Measurements from ENCODE around the gene TRPV6.

Gene TRPV6

DNA sequence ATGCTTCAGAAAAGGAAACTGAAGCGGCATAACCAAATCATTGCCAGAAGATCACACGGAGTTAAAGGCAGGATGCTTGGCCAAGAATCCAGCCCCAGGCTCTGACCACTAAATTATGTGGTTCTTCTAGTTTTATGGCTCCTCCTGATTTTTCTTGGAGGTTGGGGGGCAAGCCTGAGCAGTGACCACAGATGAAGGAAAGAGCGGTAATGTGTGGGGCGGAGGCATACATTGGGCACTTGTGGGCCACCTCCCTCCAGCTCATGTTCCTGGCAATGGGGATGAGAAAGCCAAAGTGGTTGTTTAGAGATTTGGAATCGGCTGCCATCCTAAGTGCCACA is 3.2 kb downstream of the TRPV6 start:
- no peak for DNase-seq

DNA sequence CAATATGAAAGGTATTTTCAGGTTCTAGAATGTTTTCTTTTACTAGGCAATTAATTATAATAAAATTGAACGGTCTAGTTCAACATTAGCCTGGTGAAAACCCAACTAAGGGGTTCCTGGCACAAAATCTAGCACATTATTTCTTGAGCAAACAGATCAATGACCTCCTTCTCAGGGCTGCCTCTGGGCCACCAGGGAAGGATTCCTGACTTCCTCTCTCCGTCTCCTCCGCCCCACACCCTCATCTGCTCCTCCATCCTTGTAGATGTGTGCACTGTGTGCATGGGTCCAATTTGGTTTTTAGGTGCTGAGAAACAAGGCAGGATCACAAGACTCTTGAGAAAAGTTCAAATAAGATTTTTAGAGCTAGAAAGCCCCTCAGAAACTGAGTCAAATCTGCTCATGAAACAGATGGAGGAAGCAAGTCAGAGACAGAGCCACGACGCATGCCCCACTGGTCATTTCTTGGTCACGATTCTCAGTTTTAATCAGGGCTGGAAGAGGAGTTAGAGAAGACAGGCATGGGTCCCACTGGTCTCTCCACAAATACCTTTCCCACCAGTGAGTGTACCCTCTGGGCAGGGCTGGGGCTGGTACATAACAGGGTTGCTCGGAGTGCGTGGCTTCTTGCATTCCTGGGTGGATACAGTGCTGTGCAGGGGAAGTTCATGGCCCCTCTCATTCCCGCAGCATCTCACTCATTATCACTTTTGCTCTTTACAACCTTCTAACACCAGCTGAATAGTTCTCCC is 3.8 kb downstream of the TRPV6 start:
- no peak for DNase-seq

DNA sequence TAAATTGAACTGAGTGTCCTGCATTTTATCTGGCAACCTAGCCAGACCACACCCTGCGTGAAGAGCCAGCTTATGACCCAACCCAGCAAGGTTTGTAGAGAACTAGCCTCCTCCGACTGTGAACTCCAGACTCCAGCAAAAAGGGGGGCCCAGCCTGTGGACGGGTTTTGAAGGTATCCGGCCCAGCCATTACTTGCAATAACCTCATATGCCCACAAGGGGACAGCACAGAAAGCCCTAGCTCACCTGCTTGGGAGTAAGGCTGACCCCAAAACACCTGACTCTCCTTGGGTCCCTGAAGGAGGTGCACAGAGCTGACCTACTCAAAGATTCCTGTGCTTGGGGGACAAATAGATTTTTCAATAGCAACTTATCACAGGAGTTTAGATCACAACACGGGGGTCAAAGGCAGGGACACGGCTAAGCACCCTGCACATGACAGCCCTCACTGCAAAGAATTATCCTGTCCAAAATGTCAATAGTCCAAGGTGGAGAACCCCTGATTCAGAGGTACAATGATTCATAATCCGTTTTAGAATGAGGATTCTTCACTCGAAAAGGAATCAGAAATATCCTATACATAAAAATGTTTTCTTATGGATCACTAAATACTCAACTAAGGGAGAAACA is 4.6 kb downstream of the TRPV6 start:
- DNase-seq: peak; percentile 72

DNA sequence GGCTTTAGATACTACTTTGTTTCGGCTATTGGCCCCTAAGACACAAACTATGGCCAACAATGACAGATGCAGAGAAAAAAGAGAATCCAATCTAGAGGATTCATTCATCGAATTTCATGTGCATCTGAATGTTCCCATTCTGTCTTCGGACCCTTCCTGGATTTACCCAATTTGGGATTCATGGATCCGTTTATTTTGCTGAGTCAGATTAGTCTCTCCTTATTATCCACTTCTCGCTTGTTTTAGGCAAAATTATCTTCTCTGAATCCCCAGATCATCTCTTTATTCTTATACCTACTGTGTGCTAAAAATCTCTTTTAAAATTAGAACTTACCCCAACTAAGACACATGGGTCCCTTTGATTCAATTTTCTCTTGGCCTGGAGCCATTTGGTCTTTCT is 6.5 kb downstream of the TRPV6 start:
- DNase-seq: no peak

DNA sequence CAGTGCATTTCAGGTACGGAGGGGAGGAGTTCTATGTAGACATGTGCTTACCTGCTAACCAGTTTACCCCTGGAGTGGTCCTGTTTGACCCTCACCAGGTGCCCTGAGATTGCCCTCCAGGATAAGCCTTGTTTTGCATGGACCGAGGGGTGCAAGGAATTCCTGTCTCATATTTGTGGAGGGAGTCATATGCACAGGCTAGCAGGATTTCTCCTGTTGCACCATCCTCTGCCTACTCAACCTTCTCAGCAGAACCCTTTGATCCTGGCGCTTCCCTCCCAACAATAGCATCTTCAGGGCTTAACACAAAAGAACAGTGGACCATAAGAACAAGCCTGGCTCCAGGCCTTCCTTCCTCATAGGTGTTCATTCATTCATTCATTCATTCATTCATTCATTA is 7.2 kb downstream of the TRPV6 start:
- DNase-seq: no peak

DNA sequence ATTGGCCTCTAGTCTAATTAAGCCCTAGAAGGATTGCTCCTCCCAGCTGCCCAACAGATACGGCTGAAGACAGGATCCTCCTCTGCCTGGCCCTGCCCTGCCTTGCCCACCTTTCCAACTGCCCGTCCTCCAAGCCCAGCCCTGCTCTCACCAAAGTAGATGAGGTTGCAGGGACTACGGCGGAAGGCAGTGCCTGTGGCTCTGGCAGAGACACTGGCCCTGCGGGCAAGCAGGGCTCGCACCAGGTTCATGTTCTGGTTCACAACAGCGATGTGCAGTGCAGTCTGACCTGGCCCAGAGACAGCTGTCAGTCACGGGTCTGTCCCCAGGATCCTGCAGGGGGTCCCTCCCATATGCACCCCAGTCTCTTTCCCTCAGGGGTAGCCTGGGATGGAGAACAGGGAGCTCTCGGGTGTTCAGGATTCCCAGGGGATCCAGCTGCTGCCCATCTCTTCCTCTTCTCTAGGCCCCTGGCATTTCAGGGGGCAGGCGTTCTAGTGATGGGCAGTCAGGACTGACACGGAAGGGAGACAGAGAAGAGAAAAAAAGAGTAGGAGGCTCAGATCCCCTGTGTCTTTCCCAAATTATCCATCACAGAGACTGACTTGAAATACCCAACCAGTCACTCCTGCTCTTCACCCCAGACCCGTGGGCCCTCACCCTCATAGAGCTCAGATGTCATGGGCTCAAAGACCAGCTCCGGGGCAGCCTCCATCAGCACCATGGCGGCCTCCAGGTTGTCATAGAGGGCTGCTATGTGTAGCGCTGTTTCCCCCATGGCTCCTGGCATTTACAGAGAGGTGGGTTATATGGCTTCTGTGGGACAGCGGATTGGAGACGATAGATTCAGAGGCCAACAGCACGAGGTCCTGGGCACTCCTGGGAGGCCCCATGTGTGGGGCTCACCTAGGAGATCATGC is 8.3 kb downstream of the TRPV6 start:
- DNase-seq: no peak

DNA sequence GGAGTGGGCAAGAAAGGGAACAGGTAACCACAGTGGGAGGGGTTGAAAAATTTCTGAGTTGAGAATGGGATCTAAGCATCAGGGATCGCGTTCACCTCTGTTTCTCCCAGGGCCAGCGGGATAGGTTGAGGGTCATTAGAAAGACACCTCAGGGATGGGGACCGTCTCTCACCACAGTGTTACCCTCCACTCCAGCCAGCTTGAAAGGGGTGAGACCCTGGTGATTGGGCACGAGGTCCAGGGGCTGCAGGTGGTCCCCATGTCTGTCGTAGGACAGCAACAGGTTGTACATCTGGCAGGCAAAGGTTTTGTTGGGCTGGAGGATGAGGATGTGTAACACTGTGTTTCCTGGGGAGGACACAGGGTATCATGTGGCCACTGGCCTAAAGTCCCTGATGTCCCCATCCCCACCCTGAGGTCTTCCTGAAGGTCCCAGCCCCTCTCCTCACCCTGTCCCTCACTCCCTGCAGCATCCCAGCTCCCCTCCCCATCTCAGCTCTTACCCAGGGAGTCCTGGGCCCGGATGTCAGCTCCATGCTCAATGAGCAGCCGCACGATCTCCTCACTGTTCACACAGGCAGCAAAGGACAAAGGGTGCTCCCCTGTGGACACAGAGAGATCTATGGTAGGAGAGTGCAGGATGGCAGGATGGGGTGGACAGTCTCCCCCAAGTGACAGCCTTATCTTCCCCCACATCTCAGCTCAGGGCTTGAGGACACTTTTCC is 9.1 kb downstream of the TRPV6 start:
- no peak for DNase-seq

DNA sequence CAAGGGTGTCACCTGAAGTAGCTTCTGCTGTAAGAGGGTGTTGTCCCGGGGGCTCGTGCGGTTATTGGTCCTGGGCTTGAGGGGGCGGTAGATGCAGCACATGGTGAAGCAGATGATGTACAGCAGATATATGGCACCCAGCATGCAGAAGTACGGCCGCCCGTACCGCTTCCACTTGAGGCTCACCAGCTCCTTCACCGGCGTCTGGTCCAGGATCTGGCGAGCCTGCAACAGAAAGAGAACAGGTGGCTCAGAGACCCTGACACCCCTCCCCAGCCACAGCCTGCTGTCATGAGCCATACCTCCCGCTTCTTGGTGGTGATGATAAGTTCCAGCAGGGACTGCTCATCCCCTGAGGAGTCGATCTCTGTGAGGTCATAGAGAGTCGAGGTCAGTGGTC is 10.1 kb downstream of the TRPV6 start:
- DNase-seq: no peak

DNA sequence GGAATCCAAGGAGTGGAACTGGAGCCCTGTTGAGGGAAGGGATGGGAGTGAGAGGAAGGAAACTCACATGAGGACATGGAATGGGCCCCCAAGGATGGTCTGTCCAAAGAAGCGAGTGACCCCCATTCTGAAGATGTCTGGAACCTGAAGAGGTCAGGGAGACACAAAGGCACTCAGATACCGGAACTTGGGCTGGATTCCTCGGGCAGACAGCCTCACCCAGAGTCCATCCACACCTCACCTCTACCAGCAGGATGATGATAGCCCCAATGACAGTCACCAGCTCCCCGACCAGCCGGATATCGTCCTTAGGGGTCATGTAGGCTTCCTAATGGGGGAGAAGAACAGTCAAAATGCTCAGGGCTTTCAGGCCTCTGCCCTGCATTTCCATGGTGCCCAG is 10.7 kb downstream of the TRPV6 start:
- DNase-seq: no peak

DNA sequence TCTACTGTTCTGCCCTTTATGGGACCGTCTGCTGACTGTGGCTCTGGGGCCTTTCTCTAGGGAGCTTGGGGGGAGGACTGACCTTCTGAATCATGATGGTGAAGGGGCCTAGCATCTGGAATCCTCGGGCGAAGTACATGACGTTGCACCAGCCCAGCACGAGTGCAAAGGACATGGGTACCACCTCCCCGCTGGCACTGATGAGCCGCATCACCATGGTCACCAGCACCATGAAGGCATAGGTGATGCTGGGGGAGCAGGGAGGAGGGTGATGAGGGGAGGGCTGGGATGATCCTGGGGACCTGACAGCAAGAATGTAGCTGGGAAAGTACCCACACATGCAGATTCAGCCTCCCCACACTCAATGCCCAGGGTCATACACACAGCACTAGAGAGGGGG is 11.1 kb downstream of the TRPV6 start:
- no peak for DNase-seq

DNA sequence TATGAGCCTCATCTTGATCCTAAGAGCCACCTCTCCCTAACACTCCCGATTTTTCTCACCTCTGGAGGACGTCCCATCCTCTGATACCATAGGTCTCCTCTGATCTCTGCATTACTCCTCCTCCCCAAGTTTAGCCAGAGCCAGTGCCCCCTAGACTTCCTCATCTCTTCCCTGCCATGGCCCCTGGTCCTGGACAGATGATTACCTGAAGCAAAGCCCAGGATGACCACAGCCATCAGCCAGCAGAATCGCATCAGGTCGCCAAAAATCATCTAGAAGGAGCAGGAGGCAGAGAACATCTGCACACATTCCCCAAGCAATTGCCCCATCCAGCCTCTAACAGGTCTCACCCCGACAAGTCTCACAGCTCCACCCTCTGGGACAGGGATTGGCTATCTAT is 11.7 kb downstream of the TRPV6 start:
- DNase-seq: no peak

DNA sequence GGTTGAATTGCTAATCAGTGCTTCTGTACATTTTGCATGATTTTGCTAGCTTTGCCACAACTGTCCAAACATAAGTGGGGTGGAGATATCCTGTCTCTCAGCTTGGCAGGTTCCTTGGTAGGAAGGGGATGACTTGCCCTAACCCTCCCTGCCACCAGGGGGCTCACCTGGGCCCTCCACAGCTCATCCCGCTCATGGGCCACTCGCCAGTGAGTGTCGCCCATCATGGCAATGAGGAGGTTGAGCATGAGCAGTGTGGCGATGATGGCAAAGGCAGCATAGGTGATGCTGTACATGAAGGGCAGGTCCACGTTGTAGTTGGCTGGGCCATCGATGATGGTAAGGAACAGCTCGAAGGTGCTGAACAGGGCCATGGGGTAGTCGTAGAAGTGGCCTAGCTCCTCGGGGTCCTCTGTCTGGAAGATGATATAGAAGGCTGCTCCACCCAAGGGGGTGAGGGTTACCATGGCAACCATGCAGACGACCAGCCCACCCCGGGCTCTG is 12.2 kb downstream of the TRPV6 start:
- DNase-seq: peak; percentile 73

DNA sequence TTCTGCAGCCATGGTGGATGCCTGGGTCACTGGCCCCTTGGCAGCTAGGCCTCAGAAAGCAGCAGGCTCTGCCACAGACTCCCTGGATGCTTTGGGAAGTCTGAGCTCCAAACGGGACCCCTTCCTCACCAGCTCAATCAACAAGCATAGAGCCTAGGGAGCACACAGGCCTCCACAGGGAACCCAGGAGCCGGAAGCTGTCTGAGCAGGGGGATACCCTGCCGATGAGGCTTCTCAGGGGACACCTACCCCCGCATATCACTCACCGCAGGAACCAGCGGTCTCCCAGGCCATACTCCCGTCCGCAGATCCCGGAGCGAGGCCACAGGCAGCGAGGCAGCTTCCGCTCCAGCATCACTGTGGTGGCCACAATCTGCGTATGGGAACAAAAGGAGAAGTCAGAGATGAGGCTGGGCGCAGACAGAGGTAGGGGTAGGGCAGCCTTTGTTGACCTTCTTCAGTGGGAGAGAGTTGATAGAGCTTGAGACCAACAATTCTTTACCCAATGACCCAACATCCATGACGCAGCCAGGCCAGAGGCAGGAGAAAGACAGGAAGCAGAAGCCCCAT is 13.4 kb downstream of the TRPV6 start:
- DNase-seq: no peak

DNA sequence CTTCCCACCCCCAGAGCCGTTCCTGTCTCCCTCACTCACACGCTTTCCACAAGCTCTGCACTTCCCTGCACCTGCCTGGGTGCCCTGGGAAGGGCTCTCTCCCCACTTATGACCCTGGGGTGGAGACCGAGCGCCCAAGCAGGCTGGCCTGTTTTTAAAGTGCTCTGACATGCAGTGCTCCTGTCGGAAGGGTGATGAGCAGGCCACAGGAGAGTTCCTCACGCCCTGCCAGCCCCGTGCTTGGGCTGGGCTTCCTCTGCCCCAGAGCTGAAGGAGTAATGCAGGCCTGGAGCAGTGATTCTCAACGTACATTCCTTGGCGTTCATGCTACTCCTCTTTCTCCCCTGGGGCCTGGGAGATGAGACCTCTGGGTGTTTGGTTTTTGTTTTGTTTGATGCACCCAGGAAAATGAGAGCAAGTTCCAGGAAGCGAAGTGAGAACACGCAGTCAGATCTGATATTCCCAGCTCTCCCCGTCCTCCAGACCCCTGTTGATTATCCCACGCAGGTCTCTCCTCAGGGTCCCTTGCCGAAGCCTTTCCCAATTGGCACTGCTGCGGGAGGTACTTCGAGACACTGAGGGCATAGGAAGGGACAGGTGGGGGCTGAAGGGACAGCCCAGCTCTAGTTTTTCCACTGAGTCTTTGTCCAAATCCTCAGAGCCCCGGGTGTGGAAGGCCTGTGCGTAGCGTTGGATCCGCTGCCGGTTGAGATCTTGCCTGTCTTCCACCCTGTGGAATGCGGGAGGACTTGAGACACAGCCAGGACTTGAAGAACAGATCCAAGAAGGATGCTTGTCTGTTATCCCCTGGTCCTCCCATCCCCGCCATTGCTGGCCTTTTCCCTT is 14.1 kb downstream of the TRPV6 start:
- no peak for DNase-seq

DNA sequence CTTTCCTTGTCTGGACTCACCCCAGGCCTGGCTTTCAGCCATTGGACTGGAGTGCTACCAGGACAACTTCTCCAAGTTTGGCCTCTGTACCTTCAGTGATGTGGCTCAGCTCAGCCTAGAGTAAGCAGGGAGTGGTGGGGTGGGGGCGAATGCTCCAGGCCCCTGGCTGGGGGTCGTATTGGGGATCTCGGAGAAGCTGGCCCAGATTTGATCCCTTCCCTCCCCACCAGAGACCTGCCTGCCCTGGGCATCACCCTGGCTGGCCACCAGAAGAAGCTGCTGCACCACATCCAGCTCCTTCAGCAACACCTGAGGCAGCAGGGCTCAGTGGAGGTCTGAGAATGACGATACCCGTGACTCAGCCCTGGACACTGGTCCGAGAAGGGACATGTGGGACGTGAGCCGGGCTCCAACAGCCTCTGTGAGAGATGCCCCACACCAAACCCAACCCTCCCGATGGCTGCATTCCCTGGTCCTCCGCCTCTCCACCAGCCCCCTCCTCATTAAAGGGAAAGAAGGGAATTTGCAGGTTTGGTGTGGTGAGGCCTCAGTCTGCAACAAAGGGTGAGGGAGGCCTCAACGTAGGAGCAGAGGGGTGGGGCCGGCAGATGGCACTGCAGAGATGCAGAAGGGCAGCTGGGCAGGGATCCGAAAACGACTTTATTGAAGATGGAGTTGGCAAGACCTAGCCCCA is 14.8 kb downstream of the TRPV6 start:
- no peak for DNase-seq

DNA sequence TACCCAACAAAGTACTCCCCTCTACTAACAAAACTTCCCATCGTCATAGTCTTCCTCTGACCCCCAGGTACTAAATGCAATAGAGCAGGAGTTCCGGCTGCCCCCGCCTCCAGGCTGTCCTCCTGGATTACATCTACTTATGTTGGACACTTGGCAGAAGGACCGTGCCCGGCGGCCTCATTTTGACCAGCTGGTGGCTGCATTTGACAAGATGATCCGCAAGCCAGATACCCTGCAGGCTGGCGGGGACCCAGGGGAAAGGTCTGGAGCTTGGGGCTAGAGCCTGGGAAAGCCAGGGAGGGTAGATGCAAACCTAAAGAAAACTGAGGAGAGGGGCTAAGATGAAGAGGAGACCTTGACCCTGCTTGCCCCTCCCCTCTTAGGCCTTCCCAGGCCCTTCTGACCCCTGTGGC is 15.4 kb downstream of the TRPV6 start:
- no peak for DNase-seq

DNA sequence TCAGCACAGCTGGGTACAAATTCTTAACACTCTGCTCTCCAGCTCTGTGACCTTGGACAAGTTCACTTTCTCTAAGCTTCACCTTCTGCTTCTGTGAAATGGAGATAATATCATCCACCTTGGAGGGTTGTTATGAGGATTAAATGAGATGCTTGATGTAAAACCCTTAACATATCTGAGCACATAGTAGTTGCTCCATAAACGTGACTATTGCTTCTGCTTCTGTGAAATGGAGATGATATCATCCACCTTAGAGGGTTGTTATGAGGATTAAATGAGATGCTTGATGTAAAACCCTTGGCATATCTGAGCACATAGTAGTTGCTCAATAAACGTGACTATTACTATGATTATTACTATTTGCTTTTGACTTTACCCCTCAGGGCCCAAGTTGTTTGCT is 16.1 kb downstream of the TRPV6 start:
- DNase-seq: no peak

DNA sequence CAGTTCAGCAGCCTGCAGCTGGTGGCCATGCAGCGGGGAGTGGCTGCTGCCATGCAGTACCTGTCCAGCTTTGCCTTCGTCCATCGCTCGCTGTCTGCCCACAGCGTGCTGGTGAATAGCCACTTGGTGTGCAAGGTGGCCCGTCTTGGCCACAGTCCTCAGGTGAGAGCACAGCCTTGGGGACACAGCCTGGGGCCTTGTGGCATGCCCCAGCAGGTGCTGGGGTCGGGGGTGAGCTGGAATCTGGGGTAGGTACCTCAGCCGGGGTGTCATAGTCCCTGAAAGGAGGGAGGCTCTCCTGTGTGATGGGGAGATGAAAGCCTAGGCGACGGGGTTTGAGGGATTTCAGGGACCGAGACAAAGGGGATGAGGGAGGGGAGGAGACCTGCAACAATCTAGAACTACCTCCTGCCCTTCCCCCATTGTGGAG is 16.5 kb downstream of the TRPV6 start:
- DNase-seq: no peak

DNA sequence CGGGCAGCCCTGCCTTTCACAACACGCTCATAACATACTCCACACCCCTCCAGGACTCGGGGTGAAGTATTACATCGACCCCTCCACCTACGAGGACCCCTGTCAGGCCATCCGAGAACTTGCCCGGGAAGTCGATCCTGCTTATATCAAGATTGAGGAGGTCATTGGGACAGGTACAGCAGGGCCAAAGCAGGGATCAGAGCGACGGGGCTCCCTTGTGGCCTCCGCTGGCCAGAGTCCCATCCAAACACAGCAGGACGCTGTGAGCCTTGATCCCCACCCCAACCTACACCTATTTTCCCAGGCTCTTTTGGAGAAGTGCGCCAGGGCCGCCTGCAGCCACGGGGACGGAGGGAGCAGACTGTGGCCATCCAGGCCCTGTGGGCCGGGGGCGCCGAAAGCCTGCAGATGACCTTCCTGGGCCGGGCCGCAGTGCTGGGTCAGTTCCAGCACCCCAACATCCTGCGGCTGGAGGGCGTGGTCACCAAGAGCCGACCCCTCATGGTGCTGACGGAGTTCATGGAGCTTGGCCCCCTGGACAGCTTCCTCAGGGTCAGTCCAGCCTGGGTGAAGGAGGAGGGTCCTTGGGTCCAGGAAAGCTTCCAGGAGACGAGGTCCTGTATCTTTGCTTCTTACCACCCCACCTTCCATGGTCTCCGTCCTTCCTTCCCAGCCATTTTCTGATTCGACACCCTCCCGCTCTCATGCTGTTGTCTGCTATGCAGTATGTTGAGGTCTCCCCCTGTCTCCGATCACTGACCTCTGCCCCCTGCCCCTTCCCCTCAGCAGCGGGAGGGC is 17.2 kb downstream of the TRPV6 start:
- DNase-seq: no peak
